GM12872 (cell line): ENCODE results near the gene TOE1.

Experiments used
- TF ChIP-seq, protein P1 (sequence below): IDR thresholded peaks from 3 replicates; pipeline ENCODE4 v1.5.1; 2011; ENCODE audit warnings: low read depth, mild to moderate bottlenecking, low read length, moderate library complexity; ENCODE audit not compliant: insufficient read depth

The TOE1 gene

DNA sequence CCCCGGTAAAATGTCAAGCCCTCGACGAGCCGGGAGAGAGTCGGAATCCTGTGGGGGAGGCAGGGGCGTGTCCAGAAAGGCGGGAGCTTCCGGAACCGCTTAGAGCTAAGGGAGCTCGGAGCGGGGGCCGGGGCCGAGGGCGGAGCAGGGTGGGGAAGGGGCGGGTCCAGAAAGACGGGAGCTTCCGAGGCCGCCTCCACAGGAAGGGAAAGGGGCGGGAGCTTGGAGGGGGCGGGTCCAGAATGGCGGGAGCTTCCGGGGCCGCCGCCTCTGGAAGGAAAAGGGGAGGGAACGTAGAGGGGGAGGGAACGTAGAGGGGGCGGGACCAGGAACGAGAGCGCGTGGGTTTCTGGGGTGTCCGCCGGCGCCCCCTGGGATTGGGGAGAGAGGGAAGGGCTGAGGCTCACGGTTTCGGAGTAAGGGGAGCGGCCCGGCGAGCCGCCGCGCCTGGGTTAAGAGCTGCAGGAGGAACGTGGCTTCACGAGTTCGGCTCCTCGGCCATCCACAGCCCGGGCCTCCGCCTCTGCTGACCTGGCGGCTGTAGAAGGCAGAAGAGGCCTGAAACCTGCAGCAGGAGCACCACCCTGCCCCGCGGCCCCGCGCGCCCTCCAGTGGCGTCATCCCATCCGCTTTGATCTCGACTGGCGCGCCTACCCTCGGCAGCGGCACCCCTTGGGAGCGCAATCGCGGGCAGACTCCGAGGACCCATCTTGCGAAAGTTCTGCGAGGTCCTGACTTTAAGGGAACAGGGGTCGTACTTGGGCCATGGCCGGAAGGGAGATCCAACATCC is 36.3 kb upstream of the TOE1 start:
- TF ChIP-seq, protein P1, sequence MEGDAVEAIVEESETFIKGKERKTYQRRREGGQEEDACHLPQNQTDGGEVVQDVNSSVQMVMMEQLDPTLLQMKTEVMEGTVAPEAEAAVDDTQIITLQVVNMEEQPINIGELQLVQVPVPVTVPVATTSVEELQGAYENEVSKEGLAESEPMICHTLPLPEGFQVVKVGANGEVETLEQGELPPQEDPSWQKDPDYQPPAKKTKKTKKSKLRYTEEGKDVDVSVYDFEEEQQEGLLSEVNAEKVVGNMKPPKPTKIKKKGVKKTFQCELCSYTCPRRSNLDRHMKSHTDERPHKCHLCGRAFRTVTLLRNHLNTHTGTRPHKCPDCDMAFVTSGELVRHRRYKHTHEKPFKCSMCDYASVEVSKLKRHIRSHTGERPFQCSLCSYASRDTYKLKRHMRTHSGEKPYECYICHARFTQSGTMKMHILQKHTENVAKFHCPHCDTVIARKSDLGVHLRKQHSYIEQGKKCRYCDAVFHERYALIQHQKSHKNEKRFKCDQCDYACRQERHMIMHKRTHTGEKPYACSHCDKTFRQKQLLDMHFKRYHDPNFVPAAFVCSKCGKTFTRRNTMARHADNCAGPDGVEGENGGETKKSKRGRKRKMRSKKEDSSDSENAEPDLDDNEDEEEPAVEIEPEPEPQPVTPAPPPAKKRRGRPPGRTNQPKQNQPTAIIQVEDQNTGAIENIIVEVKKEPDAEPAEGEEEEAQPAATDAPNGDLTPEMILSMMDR, result peak; percentile 76

DNA sequence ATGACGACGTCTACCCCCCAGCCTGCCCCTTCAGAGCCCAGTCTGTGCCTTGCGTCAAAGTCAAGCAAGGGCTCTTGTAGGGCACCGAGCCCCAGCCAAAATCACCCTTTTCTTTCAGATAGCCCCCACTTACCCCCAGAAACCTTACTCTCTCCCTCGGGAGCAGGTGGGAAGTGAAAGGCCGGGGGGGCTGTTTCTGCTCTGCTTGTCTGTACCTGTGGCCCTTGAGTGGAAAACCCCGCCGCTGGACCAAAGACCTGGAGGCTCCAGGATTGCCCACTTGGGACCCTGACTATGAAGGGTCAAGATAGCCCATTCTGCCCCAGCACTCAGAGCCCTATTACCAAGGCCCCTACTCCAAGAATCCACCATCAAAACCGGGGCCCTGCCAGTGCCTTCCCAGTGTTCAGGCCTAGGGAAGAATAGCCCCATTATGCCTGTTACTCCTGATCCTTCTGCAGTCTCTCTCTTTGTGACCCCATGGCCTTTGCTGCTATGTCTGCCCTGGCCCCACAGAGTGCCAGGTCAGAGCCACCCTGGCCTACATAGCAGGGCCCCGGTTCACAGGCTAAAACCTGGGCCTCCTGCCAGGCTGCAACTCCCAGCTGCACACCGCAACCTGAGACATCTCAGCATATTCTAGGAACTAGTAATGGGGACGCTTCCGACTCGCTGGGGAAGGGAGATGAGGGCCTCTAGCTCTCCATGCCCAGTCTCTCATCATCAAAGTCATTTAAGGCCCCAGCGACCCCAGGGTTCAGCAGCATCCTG is 35.5 kb upstream of the TOE1 start:
- TF ChIP-seq, protein P1, result no peak

DNA sequence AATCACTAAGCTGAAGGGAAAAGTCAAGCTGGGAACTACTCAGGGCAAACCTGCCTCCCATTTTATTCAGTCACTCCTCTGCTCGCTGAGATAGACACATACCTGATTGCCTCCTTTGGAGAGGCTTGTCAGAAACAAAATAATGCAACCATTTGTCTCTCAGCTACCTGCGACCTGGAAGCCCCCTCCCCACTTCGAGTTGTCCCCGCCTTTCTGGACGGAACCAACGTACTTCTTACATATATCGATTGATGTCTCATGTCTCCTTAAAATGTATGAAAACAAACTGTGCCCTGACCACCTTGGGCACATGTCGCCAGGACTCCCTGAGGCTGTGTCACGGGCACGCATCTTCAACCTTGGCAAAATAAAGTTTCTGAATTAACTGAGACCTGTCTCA is 34.7 kb upstream of the TOE1 start:
- TF ChIP-seq, protein P1, result no peak

DNA sequence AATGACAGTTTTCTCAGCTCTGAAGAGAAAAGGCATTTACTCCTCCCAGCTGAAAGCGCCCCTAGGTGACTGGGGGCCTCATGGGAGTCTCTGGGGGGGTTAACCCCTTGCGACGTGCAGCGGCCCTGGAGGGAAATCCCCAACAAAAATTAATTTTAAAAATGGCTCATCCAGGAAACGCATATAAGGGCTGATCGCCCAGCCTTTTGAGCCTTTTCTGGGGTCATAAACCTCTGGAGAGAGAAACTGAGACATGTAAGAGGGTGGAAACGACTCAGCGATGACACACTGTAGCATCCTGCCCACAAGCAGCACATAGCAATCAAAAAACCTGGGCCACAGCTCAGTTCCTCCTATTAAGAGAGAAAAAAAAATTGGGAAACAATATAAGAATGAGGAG is 33.7 kb upstream of the TOE1 start:
- TF ChIP-seq, protein P1, result no peak

DNA sequence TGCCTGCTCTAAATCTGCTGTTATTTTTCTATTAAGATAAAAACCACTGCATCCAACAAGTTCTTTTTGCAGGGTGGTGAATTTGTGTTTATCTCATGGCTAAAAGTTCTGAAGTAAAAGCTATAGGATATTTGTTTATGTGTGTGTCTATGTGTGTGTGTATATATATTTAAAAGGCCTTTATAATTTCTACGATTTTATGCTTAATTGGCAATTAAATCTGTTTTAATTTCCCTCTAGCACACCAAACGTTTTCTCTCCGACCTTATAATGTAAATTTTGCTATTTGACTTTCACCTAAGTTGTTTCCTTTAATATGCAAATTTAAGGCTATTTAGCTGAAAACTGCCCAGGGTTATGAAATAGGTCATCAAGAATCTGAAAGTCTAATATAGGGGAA is 33.1 kb upstream of the TOE1 start:
- TF ChIP-seq, protein P1, result no peak

DNA sequence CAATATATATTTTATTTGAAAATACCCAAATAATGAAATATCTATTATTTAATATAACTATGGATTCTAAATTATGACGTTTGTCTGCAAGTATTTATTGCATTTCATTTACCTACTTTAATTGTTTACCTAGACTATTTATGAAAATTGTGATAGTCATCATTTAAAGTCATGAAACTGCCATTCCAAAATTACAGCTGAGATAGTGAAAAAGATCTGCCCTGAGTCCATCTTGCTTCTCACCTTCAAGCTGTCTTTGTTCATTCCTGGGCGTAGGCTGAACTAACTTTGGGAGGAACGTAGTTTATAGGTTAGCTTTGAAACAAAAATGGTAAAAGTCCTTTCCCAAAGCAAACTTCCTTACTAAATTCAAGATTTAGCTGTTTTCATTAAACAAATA is 25.7 kb upstream of the TOE1 start:
- TF ChIP-seq, protein P1, result no peak

DNA sequence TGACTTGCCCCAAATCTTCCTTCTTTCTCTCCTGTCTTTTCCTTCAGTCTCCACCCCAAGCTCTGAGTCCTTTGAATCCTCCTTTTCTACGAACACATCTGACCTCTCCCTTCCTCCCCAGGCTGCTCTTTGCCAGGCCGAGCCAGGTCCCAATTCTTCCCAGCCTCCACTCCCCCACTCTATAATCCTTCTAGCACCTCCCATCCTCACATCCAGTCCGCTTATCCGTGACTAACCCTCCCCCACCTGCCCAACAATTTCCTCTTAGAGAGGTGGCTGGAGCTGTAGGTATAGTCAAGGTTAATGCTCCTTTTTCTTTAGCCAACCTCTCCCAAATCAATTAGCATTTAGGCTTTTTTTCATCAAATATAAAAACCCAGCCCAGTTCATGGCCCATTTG is 22.8 kb upstream of the TOE1 start:
- TF ChIP-seq, protein P1, result no peak
